Hepatocyte (in vitro differentiated cells): Measurements from ENCODE around the gene ZNF763. TPM values are rescaled to one million over a fixed set of nuclear protein-coding genes. Genes with fewer than 3 reads are reported as not detected.

ENCODE experiments used
- DNase-seq: peaks from one replicate; pipeline ENCODE4 v3.0.0-alpha.2; 2016; ENCODE audit warnings: low spot score
- H2AFZ ChIP-seq: fragments of 200-600 bp; sonication (generic); 2 replicates; pipeline ENCODE4 v1.6.0; 2016; ENCODE audit warnings: antibody characterized with exemption, mild to moderate bottlenecking
- H3K27ac ChIP-seq: fragments of 200-600 bp; sonication (generic); 2 replicates; pipeline ENCODE4 v1.5.1; 2016; ENCODE audit warnings: mild to moderate bottlenecking
- H3K27me3 ChIP-seq: fragments of 200-600 bp; sonication (generic); 2 replicates; pipeline ENCODE4 v1.6.1; 2016
- H3K36me3 ChIP-seq: fragments of 200-600 bp; sonication (generic); replicated peaks from 2 replicates; pipeline ENCODE4 v1.5.1; 2016; ENCODE audit warnings: low read depth; ENCODE audit not compliant: insufficient read depth
- H3K4me1 ChIP-seq: fragments of 200-600 bp; sonication (generic); 2 replicates; pipeline ENCODE4 v1.5.1; 2016; ENCODE audit warnings: mild to moderate bottlenecking, moderate library complexity; ENCODE audit not compliant: insufficient read depth
- H3K4me2 ChIP-seq: fragments of 200-600 bp; sonication (generic); 2 replicates; pipeline ENCODE4 v1.6.0; 2016
- H3K4me3 ChIP-seq: fragments of 200-600 bp; sonication (generic); 2 replicates; pipeline ENCODE4 v1.5.1; 2016; ENCODE audit warnings: mild to moderate bottlenecking
- H3K79me2 ChIP-seq: fragments of 200-600 bp; sonication (generic); 2 replicates; pipeline ENCODE4 v1.6.0; 2017; ENCODE audit warnings: mild to moderate bottlenecking
- H3K9me2 ChIP-seq: fragments of 200-600 bp; sonication (generic); replicated peaks from 2 replicates; pipeline ENCODE4 v1.6.0; 2017; ENCODE audit warnings: mild to moderate bottlenecking; ENCODE audit not compliant: insufficient read depth
- H3K9me3 ChIP-seq: fragments of 200-600 bp; sonication (generic); 2 replicates; pipeline ENCODE4 v1.5.1; 2016; ENCODE audit warnings: low read depth, mild to moderate bottlenecking
- H4K20me1 ChIP-seq: fragments of 200-600 bp; sonication (generic); 2 replicates; pipeline ENCODE4 v1.6.0; 2016; ENCODE audit warnings: mild to moderate bottlenecking; ENCODE audit not compliant: insufficient read depth, poor library complexity, severe bottlenecking
- EZH2 ChIP-seq: fragments of 200-600 bp; sonication (generic); IDR thresholded peaks from 2 replicates; pipeline ENCODE4 v1.6.1; 2016; ENCODE audit warnings: antibody characterized with exemption, mild to moderate bottlenecking, borderline replicate concordance
- EZH2phosphoT487 ChIP-seq: fragments of 200-600 bp; sonication (generic); IDR thresholded peaks from one replicate; pipeline ENCODE4 v1.6.1; 2018; ENCODE audit warnings: antibody characterized with exemption, mild to moderate bottlenecking, low read depth, moderate library complexity; ENCODE audit not compliant: unreplicated experiment, severe bottlenecking
- WGBS: methylation state at CpG from one replicate; pipeline ENCODE4 v1.1.6; 2016; ENCODE audit warnings: low lambda C conversion rate; ENCODE audit errors: missing lambda C conversion rate; 5-methylcytosine and 5-hydroxymethylcytosine counted together
- polyA plus RNA-seq: library from polyadenylated mRNA; unstranded; fragments of >200 nt; fragmentation: Nextera tagmentation; extraction: Ambion mirVana; gene quantifications from 2 replicates; pipeline ENCODE4 v1.2.1, GENCODE V29; 2016
- total RNA-seq: library from RNA; depleted of rRNA; stranded (reverse); fragments of >200 nt; gene quantifications from 2 replicates; pipeline ENCODE4 v1.2.3, GENCODE V29; 2014
- TF ChIP-seq, protein P1 (sequence below): fragments of 200-600 bp; sonication (generic); IDR thresholded peaks from 2 replicates; pipeline ENCODE4 v1.5.1; 2016; ENCODE audit warnings: antibody characterized with exemption, mild to moderate bottlenecking; ENCODE audit not compliant: poor library complexity

Gene ZNF763
- total and polyA plus RNA-seq, 2 experiments from 2014 or later: 1.7 to 2.8 TPM

DNA sequence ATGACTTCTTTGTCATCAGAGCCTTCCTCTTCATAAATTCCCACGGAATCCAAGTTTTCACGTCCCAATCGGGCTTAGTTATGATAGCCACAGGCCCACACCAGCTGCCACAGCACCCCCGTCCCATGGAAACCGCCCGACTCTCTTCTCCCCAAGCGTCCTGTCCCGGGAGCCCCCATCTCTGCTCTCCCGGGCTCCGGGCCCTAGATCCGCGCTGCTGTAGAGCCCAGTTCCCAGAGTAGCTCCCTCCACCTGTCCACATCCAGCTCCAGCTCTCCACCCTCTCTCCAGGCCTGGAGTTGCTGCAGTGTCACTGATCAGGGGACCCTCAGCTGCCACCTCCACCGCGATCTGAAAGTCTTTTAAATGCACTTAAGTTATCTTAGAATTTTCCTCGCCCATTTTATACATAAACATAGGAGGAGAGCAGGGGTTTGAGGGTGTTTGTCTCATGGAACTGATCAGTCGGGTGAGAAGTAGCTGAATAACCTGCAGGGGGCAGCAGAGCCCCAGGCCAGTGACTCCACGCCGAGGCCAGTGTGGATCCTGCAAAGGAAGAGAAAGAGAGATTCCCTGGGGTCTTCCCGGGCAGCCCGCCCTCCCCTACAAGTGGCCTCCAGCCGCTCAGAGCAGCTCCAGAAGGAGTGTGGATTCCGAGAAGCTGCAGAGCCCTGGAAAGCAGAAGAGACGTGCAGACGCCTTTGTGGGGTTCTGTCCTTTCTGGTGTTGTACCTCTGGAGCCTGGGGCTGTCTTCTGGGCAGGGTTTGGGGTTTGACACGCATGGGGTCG lies 1.1 kb upstream of the ZNF763 start:
- no peaks in the 10 kb centered on the region for H3K9me2 ChIP-seq
- H3K4me1 ChIP-seq: peaks cover 7% of the 10 kb centered on the region
- no peak overlapping the region for H2AFZ ChIP-seq
- TF ChIP-seq, protein P1, sequence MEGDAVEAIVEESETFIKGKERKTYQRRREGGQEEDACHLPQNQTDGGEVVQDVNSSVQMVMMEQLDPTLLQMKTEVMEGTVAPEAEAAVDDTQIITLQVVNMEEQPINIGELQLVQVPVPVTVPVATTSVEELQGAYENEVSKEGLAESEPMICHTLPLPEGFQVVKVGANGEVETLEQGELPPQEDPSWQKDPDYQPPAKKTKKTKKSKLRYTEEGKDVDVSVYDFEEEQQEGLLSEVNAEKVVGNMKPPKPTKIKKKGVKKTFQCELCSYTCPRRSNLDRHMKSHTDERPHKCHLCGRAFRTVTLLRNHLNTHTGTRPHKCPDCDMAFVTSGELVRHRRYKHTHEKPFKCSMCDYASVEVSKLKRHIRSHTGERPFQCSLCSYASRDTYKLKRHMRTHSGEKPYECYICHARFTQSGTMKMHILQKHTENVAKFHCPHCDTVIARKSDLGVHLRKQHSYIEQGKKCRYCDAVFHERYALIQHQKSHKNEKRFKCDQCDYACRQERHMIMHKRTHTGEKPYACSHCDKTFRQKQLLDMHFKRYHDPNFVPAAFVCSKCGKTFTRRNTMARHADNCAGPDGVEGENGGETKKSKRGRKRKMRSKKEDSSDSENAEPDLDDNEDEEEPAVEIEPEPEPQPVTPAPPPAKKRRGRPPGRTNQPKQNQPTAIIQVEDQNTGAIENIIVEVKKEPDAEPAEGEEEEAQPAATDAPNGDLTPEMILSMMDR: peak; percentile 68
- no peak for TF ChIP-seq EZH2
- H3K27me3 ChIP-seq: no peaks in the 10 kb centered on the region
- H4K20me1 ChIP-seq: no peaks in the 10 kb centered on the region
- DNase-seq: peak; percentile 85
- WGBS: 34% methylated on average over 23 of the region's 26 CpGs
- peaks cover 9% of the 10 kb centered on the region for H3K79me2 ChIP-seq
- H3K27ac ChIP-seq: peak overlapping the region; percentile 98
- no peaks in the 10 kb centered on the region for H3K9me3 ChIP-seq
- no peaks in the 10 kb centered on the region for H3K36me3 ChIP-seq
- peak overlapping the region; percentile 87 for H3K4me2 ChIP-seq
- H3K4me3 ChIP-seq: no peak overlapping the region

DNA sequence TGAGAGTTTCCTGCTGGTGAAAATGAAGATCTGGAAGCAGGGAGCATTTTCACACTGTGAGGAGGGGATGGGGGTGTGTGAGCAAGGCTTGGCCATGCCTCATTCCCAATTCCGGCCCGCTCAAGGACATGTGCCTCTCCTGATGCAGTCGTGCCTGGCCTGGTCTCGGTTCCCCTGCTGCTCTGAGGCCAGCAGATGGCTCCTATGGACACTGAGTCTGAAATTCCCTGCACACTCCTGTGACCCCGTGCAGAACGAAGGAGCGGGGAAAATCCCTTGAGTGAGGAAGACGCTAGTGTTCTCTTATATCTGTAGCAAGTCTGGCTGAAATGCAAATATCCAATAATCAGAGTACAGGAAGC lies 363 bp upstream of the ZNF763 start:
- 3% methylated on average over 8 of the region's 8 CpGs for WGBS
- Histone ChIP-seq H3K27ac (peak overlapping the region; percentile 98), H3K79me2 (peaks cover 11% of the 10 kb centered on the region), H3K4me3 (no peak overlapping the region), H3K4me1 (peaks cover 7% of the 10 kb centered on the region), H2AFZ (peak overlapping the region; percentile 30), H3K36me3 (no peaks in the 10 kb centered on the region), H3K4me2 (peak overlapping the region; percentile 87), H3K27me3 (no peaks in the 10 kb centered on the region), H3K9me2 (no peaks in the 10 kb centered on the region), H3K9me3 (no peaks in the 10 kb centered on the region), H4K20me1 (no peaks in the 10 kb centered on the region)
- DNase-seq: no peak
- no peak for TF ChIP-seq EZH2
- TF ChIP-seq, protein P1: peak; percentile 29
- TF ChIP-seq EZH2phosphoT487: no peak

DNA sequence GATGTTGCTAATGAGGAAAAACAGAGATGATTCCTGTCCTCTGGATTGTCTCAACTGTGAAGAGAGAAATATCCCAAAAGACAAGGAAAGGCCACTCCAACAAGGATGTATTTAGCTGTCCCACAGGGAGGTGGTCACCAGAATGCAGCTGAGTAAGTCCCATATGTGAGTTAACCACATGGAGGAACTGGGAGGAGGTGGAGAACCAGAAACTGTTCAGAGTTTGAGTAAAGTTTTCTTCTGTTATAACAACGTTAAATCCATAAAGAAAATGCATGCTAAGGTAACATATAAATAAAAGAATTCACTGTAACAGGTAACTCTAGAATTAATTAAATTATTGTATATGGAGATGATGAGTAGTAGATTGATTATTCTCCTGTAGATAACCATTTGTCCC lies 5.3 kb downstream of the ZNF763 start:
- H3K27ac ChIP-seq: no peak overlapping the region
- peaks cover 3% of the 10 kb centered on the region for H3K9me3 ChIP-seq
- H2AFZ ChIP-seq: no peak overlapping the region
- H3K4me2 ChIP-seq: no peak overlapping the region
- no peak overlapping the region for H3K4me3 ChIP-seq
- H3K36me3 ChIP-seq: no peaks in the 10 kb centered on the region
- H3K9me2 ChIP-seq: no peaks in the 10 kb centered on the region
- no peaks in the 10 kb centered on the region for H3K4me1 ChIP-seq
- DNase-seq: no peak
- 79% methylated on average over 1 of the region's 1 CpG for WGBS
- H4K20me1 ChIP-seq: no peaks in the 10 kb centered on the region
- peaks cover 11% of the 10 kb centered on the region for H3K79me2 ChIP-seq
- TF ChIP-seq, protein P1: no peak
- no peak for TF ChIP-seq EZH2phosphoT487
- no peak for TF ChIP-seq EZH2
- no peaks in the 10 kb centered on the region for H3K27me3 ChIP-seq
